ENCODE data around the gene DLGAP4. TPM values are rescaled to one million over a fixed set of nuclear protein-coding genes. Genes with fewer than 3 reads are reported as not detected.

Gene DLGAP4
- total and polyA plus RNA-seq, 12 donors: 34.0 to 74.4 (median 55.6) TPM

DNA sequence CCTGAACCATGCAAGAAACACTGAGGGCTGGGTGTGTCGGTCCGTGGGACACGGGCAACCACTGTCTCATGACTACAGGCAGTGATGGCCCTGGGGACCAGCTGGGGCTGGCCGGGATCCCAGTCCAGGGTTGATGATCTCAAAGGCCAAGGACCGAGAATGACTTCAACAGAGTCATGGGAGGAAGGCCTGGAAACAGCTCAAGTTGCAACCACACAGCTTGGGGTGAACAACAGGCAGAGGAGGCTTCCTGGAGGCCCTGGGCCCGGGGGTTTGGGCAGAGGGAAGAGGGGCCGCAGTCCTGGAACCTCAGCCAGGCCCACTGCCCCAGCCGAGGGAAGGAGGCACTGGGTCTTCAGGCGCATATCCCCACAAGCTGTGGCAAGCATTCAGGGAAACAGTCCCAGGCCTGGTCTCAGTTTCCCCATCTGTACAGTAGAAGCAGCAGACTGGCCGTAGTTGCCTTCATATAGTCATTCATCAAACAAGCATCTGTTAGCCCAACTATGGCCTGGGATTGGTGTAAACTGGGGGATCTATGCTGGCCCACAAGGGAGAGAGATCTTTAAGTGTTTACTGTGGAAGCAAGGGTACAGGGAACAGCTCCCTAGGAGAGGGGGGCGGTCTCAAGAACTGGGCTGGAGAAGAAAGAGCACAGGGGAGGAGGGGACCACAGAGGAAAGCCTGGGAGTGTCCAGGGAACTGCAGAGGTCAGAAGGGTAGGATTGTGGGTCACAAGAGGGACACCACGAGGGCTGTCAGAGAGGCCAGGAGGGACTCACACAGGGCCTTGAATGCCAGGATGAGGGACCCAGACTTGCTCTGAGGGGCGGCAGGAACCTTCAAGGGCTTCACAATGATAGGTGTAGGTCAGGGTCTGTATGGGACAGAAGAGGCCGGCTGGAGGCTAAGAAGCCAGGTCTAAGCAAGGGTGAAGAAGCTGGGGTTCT is 237.3 kb downstream of the DLGAP4 start:
- no peaks in the 10 kb centered on the region for H3K27me3 ChIP-seq
- ATAC-seq: peak; percentile 36 to 72 (median 62)
- DNase-seq: peak; percentile 88 to 91
- H3K27ac ChIP-seq: peak overlapping the region; percentile 91 to 100 (median 98)
- peak overlapping the region; percentile 75 to 99 (median 96) for H3K4me3 ChIP-seq
- peaks cover 8 to 83% (median 53%) of the 10 kb centered on the region in 9 donors for H3K4me1 ChIP-seq
- 28 to 31% methylated on average over 14 of the region's 14 CpGs for WGBS, 2 donors
- H3K36me3 ChIP-seq: peaks cover 0 to 40% (median 35%) of the 10 kb centered on the region in 9 donors
- no peaks in the 10 kb centered on the region for H3K9me3 ChIP-seq
- no peak for TF ChIP-seq CTCF (IDR thresholded peaks at IDR 0.05)
- intact Hi-C loops (cut with DNase I): loop anchor here in 7 of 10 donors (2.0 to 10.0 kb wide), 4 partner anchors 46 to 83 kb away; no protein-coding TSS in a partner anchor

GRCh38 chr20:36544134-36545018 is 238.2 kb downstream of the DLGAP4 start:
- no peak for TF ChIP-seq CTCF (IDR thresholded peaks at IDR 0.05)
- intact Hi-C loops (cut with DNase I): loop anchor here in 6 of 10 donors (5.0 to 10.0 kb wide), 3 partner anchors 47 to 82 kb away; no protein-coding TSS in a partner anchor
- Histone ChIP-seq H3K4me3 (peak overlapping the region in 9 of 10 donors; percentile 75 to 99 (median 94)), H3K9me3 (no peaks in the 10 kb centered on the region), H3K4me1 (peaks cover 8 to 88% (median 53%) of the 10 kb centered on the region in 9 donors), H3K27ac (peak overlapping the region; percentile 91 to 100 (median 98)), H3K36me3 (peaks cover 0 to 48% (median 38%) of the 10 kb centered on the region in 9 donors), H3K27me3 (no peaks in the 10 kb centered on the region)
- WGBS, 2 donors: 47 to 62% methylated on average over 15 of the region's 15 CpGs
- ATAC-seq (peak in 6 of 8 donors; percentile 7 to 25 (median 20)), DNase-seq (peak; percentile 61 to 78)

DNA sequence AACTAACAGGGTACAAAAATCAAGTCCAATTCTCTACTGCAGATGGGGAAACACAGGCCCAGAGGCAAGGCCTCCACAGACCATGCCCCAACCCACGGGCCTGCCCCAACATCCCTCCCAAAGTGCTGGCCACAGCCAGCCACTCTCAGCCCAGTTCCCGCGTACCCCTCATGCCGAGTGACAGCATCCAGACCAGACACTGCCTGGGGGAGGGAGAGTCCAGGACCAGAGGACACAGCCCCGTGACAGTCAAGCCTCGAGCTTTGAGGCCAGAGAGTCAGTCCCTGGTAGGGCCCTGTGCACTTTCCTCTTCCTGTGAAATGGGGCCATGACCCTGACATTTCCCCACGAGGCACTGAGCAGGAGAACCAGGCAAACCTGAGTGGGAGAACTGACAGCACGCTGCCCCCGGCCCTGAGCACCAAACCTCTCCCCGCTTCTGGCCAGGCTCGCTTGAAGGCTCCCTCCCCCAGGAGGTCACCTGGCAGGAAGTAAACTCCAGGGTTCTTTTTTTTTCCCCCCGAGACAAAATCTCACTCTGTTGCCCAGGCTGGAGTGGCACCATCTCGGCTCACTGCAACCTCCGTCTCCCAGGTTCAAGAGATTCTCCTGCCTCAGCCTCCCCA is 240.1 kb downstream of the DLGAP4 start:
- H3K4me1 ChIP-seq: peaks cover 10 to 91% (median 56%) of the 10 kb centered on the region in 9 donors

More for the DNA sequence above, 240.1 kb downstream of the DLGAP4 start:
- peak overlapping the region in 5 of 10 donors; percentile 15 to 48 (median 23) for H3K27ac ChIP-seq
- ATAC-seq (no peak), DNase-seq (no peak)
- H3K36me3 ChIP-seq: peaks cover 0 to 53% (median 40%) of the 10 kb centered on the region in 9 donors
- intact Hi-C loops (cut with DNase I): loop anchor here in 1 of 10 donors (10.0 kb wide), 1 partner anchor 81 kb away; no protein-coding TSS in a partner anchor
- 55 to 61% methylated on average over 14 of the region's 14 CpGs for WGBS, 2 donors
- no peak for TF ChIP-seq CTCF (IDR thresholded peaks at IDR 0.05)
- no peaks in the 10 kb centered on the region for H3K27me3 ChIP-seq
- H3K9me3 ChIP-seq: no peaks in the 10 kb centered on the region
- no peak overlapping the region for H3K4me3 ChIP-seq

Measured in heart right ventricle (tissue), 16 donors.